Peyer's patch (tissue), 4 donors: ENCODE data around the gene FARSB.

Experiments used
- POLR2A ChIP-seq, 2 donors: fragments of 450-650 bp; IDR thresholded peaks; one replicate each; pipeline ENCODE4 v1.5.1; 2017; ENCODE audit warnings: antibody characterized with exemption in 2 of 2, mild to moderate bottlenecking in 2 of 2, moderate library complexity in 2 of 2
- TF ChIP-seq, protein P1 (sequence below), 6 experiments: fragments of 450-650 bp in 4 of 6; fragments of 200-600 bp in 2 of 6; sonication (generic) in 1 of 6; IDR thresholded peaks; one replicate each; pipeline ENCODE4 v1.5.1; 2017 to 2019; ENCODE audit warnings: antibody characterized with exemption in 6 of 6, mild to moderate bottlenecking in 3 of 6, moderate library complexity in 1 of 6

GRCh38 chr2:222621893-222622292, 34.0 kb downstream of the FARSB start:
- TF ChIP-seq, protein P1, sequence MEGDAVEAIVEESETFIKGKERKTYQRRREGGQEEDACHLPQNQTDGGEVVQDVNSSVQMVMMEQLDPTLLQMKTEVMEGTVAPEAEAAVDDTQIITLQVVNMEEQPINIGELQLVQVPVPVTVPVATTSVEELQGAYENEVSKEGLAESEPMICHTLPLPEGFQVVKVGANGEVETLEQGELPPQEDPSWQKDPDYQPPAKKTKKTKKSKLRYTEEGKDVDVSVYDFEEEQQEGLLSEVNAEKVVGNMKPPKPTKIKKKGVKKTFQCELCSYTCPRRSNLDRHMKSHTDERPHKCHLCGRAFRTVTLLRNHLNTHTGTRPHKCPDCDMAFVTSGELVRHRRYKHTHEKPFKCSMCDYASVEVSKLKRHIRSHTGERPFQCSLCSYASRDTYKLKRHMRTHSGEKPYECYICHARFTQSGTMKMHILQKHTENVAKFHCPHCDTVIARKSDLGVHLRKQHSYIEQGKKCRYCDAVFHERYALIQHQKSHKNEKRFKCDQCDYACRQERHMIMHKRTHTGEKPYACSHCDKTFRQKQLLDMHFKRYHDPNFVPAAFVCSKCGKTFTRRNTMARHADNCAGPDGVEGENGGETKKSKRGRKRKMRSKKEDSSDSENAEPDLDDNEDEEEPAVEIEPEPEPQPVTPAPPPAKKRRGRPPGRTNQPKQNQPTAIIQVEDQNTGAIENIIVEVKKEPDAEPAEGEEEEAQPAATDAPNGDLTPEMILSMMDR (IDR thresholded peaks at IDR 0.05): no peak
- no peak for TF ChIP-seq POLR2A (IDR thresholded peaks at IDR 0.05)
